Astrocyte (in vitro differentiated cells and primary cell): Measurements from ENCODE around the gene GOSR1.

Experiments used
- CTCF ChIP-seq: IDR thresholded peaks from 2 replicates; pipeline ENCODE4 v1.5.1; 2011; ENCODE audit warnings: low read depth, mild to moderate bottlenecking, inconsistent platforms, low read length, moderate library complexity; ENCODE audit not compliant: insufficient read depth
- EZH2 ChIP-seq: IDR thresholded peaks from 2 replicates; pipeline ENCODE4 v1.6.1; 2012; ENCODE audit warnings: mild to moderate bottlenecking, low read length, inconsistent platforms; ENCODE audit not compliant: insufficient read depth

- TF ChIP-seq CTCF (no peak), EZH2 (no peak)
Observed at GRCh38 chr17:30568117-30568430, 90.9 kb downstream of the GOSR1 start.
